Adrenal gland (tissue), 5 donors: Measurements from ENCODE around the gene DLAT.

Source experiments
- POLR2A ChIP-seq, 2 donors: fragments of 450-650 bp; IDR thresholded peaks; one replicate each; pipeline ENCODE4 v1.6.1; 2017; ENCODE audit warnings: antibody characterized with exemption in 2 of 2, mild to moderate bottlenecking in 2 of 2, moderate library complexity in 1 of 2
- TF ChIP-seq, protein P1 (sequence below), 6 experiments: fragments of 450-650 bp in 4 of 6; fragments of 200-600 bp in 2 of 6; sonication (generic) in 1 of 6; IDR thresholded peaks; 1 replicate in 5 of 6; 2 replicates in 1 of 6; pipeline versions ENCODE4 v1.5.1 to v1.8.0; 2016 to 2021; ENCODE audit warnings: antibody characterized with exemption in 6 of 6, mild to moderate bottlenecking in 2 of 6, moderate library complexity in 1 of 6
- donor health status: DM: no; HTN: no; CAD: no.

GRCh38 chr11:112005422-112006094, 19.6 kb upstream of the DLAT start:
- TF ChIP-seq, protein P1, sequence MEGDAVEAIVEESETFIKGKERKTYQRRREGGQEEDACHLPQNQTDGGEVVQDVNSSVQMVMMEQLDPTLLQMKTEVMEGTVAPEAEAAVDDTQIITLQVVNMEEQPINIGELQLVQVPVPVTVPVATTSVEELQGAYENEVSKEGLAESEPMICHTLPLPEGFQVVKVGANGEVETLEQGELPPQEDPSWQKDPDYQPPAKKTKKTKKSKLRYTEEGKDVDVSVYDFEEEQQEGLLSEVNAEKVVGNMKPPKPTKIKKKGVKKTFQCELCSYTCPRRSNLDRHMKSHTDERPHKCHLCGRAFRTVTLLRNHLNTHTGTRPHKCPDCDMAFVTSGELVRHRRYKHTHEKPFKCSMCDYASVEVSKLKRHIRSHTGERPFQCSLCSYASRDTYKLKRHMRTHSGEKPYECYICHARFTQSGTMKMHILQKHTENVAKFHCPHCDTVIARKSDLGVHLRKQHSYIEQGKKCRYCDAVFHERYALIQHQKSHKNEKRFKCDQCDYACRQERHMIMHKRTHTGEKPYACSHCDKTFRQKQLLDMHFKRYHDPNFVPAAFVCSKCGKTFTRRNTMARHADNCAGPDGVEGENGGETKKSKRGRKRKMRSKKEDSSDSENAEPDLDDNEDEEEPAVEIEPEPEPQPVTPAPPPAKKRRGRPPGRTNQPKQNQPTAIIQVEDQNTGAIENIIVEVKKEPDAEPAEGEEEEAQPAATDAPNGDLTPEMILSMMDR (IDR thresholded peaks at IDR 0.05): no peak
- TF ChIP-seq POLR2A (IDR thresholded peaks at IDR 0.05): no peak
